Midbrain (tissue), 1 donor: ENCODE data around the gene THAP9.

Source experiments
- DNase-seq: peaks from one replicate; lab custom pipeline; 2025; lab: John Stamatoyannopoulos, UW

Gene THAP9

DNA sequence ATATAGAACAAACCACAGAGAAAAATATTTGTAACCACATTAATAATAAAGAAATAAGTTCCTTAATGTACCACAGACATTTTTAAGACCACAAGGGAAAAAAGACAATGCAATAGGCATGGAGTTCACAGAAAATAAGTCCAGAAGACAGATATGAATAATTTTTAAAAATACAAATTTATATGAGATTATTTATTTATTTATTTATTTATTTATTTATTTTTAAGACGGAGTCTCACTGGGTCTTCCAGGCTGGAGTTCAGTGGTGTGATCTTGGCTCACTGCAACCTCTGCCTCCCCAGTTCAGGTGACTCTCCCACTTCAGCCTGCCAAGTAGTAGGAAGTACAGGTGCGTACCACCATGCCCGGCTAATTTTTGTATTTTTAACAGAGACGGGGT, 53.7 kb downstream of the THAP9 start:
- DNase-seq, result no peak

DNA sequence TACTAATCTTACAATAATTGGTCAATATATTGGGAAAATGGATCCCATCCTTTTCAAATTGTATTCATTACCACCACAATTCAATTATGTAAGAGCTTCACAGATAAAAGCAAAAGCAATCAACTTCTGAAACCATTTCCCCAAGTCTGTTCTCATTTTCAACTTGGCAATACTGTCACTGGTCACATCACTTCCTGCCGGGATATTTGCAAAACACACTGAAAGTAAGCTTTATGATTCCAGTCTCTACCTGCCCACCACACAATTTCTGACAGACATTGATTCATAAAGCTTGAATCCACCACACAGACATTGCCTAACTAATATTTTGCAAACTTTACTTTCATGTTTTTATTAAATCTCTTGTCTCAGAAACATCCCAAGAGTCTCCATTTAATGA, 56.5 kb downstream of the THAP9 start:
- no peak for DNase-seq

DNA sequence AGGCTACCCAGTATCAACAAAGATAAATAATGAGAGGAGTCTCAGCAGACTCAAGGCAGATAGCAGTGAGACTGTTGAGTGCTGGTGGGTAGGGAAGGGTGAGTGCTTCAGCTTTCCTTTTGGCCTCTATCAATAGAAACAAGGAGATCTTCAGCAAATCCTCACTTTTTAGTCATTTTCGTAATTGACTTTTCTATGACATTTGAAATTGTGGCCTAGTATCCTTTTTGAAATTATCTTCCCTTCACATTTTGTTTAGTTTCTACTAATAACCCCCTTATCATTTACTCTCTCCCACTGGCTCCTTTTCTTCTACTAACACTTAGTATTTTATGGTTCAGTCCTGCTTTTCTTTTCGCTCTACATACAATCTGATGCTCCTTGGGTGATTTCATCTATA, 65.2 kb downstream of the THAP9 start:
- DNase-seq, result no peak

DNA sequence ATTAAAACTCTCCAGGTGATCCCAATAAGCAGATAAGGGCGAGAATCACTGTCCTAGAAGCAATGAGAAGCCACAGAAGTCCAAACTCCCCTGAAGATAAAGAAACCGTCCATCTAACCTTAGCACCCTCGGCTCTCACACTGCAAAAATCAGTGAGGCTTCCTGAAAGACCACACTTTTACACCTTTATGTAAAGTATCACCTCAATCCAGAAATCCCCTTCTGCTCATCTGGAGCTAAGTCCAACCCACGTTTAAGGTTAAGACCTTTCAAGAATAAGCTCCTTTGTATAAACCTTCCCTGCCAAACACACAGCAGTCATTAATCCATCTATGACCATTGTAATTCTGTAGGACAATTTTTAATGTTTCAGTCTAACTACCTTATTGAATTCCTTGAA, 68.4 kb downstream of the THAP9 start:
- DNase-seq, result no peak

DNA sequence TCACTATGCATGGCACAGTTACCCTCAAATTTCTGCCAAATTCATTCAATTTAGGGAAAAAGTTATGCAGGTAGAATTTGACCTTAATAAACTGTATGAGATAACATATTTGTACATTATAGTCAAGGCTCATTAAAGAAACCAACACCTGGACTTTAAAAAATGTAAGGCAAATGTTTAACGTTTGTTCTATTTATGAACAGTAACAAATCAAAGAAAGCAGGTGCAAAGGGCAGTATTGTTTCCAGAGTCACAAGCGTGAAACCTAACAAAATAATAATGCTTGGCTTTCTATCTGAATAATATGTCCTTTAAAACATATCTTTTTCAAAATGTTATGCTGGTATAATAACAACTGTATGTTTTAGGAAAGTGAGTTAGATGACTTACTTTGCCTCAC, 68.9 kb downstream of the THAP9 start:
- DNase-seq, result no peak
